Stimulated activated CD8-positive, alpha-beta memory T cell treated with anti-CD3 and anti-CD28 coated beads, Interleukin-12 subunit alpha, Interleukin-12 subunit beta, amount 100 ng/mL, for 24 hours (primary cell): ENCODE measurements around the gene GRAMD1A.
A peak's percentile ranks its signal among the peaks of the same experiment; 100 is the strongest.
"Not testable (repeated sequence)": the region's sequence is repeated elsewhere in the genome, so short reads cannot be mapped to it uniquely, and the experiment has no call there.

Source experiments
- DNase-seq: peaks from one replicate; pipeline ENCODE4 v3.0.0-alpha.2; 2020; ENCODE audit errors: extremely low read depth

The GRAMD1A gene

GRCh38 chr19:34999498-35000337 is at the start of gene GRAMD1A:
Gene GRAMD1A, plus strand, starts transcription at chr19:35000323. Its CDS starts 156 bp downstream, at chr19:35000479.
- DNase-seq = peak; percentile 49

GRCh38 chr19:34953092-34953491 is 47.0 kb upstream of the GRAMD1A start:
- DNase-seq = no peak

- DNase-seq = no peak
Observed at GRCh38 chr19:34957830-34958751, 42.0 kb upstream of the GRAMD1A start.

- no peak for DNase-seq
Observed at GRCh38 chr19:34959021-34959420, 41.1 kb upstream of the GRAMD1A start.

- no peak for DNase-seq
Observed at GRCh38 chr19:34960103-34960805, 39.9 kb upstream of the GRAMD1A start.

- no peak for DNase-seq
Observed at GRCh38 chr19:34960940-34961679, 39.0 kb upstream of the GRAMD1A start.

- no peak for DNase-seq
Observed at GRCh38 chr19:34961775-34962686, 38.1 kb upstream of the GRAMD1A start.

DNA sequence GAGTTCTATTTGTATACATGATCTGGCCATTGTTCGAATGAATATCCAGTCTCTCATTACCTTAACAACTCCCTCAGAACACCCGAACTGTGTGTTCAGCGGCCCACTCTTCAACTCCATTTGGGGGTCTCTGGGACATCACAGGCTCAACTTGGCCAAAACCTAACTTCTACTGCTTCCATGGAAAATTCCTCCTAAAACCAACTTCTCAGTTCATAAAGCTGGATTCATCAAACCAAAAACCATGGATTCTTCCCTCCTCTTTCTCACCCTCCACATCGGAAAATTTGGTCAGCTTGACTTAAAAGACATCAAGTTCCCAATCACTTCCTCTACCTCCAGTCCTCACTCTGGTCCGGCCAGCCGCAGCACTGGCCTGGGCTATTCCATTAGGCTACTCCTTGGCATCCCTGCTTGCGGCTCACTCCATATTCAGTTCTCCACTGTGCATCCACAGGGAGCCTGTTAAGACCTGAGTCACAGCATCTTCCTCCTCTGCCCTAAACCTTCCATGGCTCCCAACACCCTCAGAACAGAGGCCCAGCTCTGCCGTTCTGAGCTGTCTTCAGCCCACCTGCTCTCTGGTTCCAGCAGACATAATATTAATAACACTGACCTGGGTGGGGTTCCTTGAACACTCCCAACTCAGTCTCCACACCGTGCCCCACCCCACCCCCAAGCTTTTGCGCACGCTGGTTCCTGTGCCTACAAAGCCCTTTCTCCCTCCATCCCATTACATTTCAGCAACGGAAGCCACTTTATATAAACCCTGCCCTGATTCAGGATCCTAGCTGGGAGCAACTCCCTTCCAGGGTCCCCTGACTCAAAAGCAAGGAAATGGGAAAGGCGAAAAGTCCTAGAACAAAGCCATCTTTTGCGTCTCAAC is 37.2 kb upstream of the GRAMD1A start:
- DNase-seq = no peak

GRCh38 chr19:34963573-34964406 is 36.3 kb upstream of the GRAMD1A start, which contains the start of gene ZNF792:
Gene ZNF792, minus strand, starts transcription at chr19:34964229. Its CDS starts 567 bp downstream, at chr19:34963662.
- peak; percentile 22 for DNase-seq

GRCh38 chr19:34964598-34964997 is 35.5 kb upstream of the GRAMD1A start:
- DNase-seq = no peak

DNA sequence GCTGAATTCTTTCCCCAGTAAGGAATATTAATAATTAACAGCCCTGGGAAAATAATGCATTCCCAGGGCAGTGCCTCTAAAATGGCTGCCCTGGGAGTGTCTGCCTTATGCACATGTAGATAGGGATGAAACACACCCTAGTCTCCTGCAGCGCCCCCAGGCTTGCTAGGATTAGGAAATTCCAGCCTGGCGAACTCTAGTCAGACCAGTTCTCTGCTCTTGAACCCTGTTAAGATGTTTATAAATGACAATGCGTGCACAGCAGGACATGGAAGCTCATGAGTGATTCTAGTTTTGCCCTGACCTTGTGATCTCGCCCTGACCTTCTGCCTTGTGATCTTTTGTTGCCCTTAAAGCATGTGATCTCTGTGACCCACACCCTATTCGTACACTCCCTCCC is 34.6 kb upstream of the GRAMD1A start:
- DNase-seq = not testable (repeated sequence)

DNA sequence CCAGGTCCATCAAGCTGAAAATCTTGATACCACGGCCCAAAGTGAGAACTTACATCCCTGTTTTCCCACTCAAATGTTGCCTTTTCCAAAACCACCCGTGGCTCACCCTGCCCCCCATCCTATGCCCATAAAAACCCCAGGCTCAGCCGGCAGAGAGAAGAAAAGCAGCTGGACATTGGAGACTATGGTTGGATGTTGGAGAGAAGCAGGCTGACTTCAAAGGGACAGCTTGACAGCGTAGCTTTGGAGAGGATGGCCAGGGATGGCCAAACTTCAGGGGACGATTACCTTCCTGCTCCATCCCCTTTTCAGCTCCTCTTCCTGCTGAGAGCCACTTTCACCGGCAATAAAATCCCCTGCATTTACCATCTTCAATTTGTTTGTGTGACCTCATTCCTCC is 32.6 kb upstream of the GRAMD1A start:
- DNase-seq = no peak

GRCh38 chr19:34969721-34970120 is 30.4 kb upstream of the GRAMD1A start:
- DNase-seq = no peak

GRCh38 chr19:34970185-34970780 is 29.8 kb upstream of the GRAMD1A start:
- DNase-seq = not testable (repeated sequence)

DNA sequence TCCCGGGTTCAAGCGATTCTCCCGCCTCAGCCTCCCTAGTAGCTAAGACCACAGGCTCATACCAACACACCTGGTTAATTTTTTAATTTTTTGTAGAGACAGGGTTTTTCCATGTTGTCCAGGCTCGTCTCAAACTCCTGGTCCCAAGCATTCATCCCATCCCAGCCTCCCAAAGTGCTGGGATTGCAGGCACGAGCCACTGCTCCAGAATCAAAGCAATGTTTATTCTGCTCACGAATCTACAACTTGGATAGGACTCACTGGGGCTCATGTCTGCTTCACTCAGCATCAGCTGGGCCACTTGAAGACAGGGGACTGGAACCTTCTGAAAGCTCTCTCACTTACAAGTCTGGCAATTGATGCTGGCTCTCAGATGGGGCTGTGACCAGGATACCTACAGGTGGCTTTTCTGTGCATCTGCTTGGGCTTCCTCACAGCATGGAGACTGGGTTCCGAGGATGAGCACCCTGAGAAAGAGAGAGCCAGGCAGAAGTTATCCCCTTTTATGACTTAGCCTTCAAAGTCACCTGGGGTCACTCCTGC is 27.9 kb upstream of the GRAMD1A start:
- DNase-seq = no peak

DNA sequence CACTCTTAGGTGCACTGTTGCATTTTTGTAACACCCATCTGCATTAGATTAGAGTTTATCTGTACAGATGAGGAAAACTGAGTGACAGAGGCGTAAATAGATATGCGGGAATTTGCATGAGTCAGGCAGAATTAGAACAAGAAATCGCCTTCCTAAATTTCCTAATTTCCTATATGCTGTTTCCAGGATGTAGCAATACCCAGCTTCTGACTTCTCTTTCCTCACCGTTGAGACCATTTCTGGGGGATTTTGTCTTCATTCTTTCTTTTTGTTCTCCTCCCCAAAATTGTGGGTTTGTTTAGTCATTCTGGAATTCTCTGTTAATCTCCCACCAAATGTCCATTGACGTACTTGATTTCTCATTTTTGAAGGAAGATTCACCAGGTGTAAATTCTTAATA is 25.5 kb upstream of the GRAMD1A start:
- no peak for DNase-seq

GRCh38 chr19:34975056-34975455 is 25.1 kb upstream of the GRAMD1A start:
- DNase-seq = no peak
